Measurements from ENCODE around the gene TMEM239.
"Not testable (repeated sequence)": the region's sequence is repeated elsewhere in the genome, so short reads cannot be mapped to it uniquely, and the experiment has no call there.

TMEM239 gene

DNA sequence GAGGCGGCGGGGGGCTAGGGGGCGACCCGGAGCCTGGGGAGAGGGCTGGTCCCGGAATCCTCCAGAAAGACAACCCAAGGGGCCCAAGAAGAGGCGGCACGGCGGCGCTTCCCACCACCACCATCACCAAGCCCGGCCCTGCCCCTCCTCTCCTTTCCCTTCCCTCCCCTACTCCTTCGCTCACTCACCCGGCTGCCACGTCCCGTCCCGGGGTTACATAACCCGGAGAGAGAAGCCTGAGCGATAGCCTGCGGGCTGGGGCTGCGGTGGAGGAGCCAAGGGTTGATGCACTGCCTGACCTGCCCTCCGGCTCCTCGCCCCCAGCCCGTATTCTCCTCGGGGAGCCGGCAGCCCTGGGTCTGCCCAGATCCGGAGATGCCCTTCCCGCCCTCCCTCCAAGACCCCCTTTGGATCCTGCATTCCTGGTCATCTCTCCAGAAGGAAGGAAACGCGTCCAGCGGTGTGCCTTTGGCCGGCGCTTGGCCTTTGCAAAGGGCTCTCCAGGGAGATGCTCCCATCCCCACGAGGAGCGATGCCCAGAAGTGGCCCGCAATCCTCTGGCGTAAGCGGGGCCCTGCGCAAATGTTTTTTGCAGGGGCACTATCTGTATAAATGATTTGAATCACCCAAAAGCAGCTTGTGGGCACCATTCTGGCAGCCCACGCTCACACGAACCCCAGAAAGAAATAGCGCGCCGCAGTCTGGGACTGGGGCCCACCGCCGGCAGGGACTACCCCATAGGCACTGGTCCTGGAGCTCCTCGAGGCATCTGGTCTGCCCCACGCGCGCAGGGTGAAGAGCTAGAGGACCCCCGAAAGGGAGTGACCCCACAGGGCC is 11.1 kb upstream of the TMEM239 start:
- Histone ChIP-seq H3K27me3 (ENCODE audit: insufficient read depth, low read length) (no peaks in the 10 kb centered on the region), H3K9me3 (ENCODE audit: low read length) (no peaks in the 10 kb centered on the region), H3K36me3 (ENCODE audit: insufficient read depth, low read length) (no peaks in the 10 kb centered on the region), H3K4me1 (ENCODE audit: insufficient read depth, low read length) (peaks cover 4% of the 10 kb centered on the region), H3K4me3 (ENCODE audit: low read length) (no peak overlapping the region), H2AFZ (ENCODE audit: low read depth, low read length) (no peak overlapping the region)

DNA sequence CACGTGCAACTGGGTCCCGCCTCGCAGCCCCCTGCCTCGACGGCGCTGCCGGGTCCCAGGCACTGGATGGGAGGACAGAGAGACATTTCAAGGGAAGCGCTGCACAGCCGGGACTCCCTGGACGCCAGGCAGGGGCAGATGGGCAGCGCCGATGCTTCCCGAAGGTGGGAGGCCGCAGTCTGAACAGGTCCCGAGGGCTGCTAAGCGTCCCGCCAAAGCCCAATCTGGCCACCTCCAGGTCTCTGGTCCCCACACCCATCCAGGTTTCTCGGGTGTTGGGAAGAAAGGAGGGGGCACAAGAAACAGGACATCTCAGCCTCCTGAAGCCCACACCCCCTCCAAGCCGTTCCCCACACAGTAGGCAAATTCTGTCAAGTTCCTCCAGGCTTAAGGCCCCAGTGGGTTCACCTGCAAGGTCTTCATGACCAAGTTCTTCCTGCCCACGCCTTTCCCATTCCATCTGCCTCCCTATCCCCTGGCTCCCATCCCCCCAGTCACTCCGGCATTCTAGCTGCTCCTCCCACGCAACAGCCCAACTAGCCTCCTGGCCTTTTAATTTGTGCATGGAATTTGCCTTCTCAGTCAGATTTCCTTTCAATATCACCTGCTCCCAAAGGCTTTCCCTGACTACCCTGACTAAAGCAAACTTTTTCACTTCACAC is 10.3 kb upstream of the TMEM239 start:
- Histone ChIP-seq H3K36me3 (ENCODE audit: insufficient read depth, low read length) (no peaks in the 10 kb centered on the region), H3K4me3 (ENCODE audit: low read length) (no peak overlapping the region), H3K9me3 (ENCODE audit: low read length) (no peaks in the 10 kb centered on the region), H3K4me1 (ENCODE audit: insufficient read depth, low read length) (peaks cover 3% of the 10 kb centered on the region), H3K27me3 (ENCODE audit: insufficient read depth, low read length) (no peaks in the 10 kb centered on the region), H2AFZ (ENCODE audit: low read depth, low read length) (no peak overlapping the region)

DNA sequence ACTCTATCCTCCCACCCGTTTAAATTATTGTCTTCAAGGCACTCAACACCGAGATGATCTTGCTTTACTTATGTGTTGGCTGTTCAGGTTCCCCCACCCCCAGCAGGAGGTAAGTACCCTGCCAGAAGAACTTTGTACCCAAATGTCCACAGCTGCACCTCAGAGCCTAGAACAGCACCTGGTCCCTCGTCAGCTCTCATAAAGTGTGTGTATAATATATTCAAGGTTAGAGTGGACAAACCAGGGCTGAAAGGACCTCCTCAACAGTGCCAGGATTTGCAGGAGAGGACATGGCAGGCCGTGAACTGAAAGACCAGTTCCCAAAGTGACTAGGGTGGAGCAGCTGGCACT is 9.8 kb upstream of the TMEM239 start:
- Histone ChIP-seq H3K4me3 (ENCODE audit: low read length) (no peak overlapping the region), H3K27me3 (ENCODE audit: insufficient read depth, low read length) (no peaks in the 10 kb centered on the region), H3K4me1 (ENCODE audit: insufficient read depth, low read length) (no peaks in the 10 kb centered on the region), H3K9me3 (ENCODE audit: low read length) (no peaks in the 10 kb centered on the region), H3K36me3 (ENCODE audit: insufficient read depth, low read length) (no peaks in the 10 kb centered on the region), H2AFZ (ENCODE audit: low read depth, low read length) (no peak overlapping the region)

- no peaks in the 10 kb centered on the region for H3K27me3 ChIP-seq (ENCODE audit: insufficient read depth, low read length)
- H2AFZ ChIP-seq (ENCODE audit: low read depth, low read length) = no peak overlapping the region
- H3K9me3 ChIP-seq (ENCODE audit: low read length) = no peaks in the 10 kb centered on the region
- no peaks in the 10 kb centered on the region for H3K36me3 ChIP-seq (ENCODE audit: insufficient read depth, low read length)
- H3K4me3 ChIP-seq (ENCODE audit: low read length) = no peak overlapping the region
- H3K4me1 ChIP-seq (ENCODE audit: insufficient read depth, low read length) = no peaks in the 10 kb centered on the region
Measured at GRCh38 chr20:2807019-2807418, 9.1 kb upstream of the TMEM239 start.

DNA sequence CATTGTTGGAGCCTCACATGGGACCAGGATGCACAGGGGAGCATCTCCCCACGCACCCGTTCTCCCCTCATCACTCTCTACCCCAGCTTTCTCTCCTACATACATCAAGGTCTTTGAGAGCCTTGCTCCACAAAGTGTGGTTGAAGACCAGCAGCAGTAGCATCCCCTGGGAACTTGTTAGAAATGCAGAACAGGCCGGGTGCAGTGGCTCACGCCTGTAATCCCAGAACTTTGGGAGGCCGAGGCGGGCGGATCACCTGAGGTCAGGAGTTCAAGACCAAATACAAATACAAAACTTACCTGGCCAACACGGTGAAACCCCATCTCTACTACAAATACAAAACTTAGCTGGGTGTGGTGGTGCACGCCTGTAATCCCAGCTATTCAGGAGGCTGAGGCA is 8.2 kb upstream of the TMEM239 start:
- not testable (repeated sequence) for H2AFZ ChIP-seq (ENCODE audit: low read depth, low read length); H3K4me3 ChIP-seq (ENCODE audit: low read length); H3K27me3 ChIP-seq (ENCODE audit: insufficient read depth, low read length); H3K4me1 ChIP-seq (ENCODE audit: insufficient read depth, low read length); H3K9me3 ChIP-seq (ENCODE audit: low read length); H3K36me3 ChIP-seq (ENCODE audit: insufficient read depth, low read length)

- Histone ChIP-seq H3K9me3 (ENCODE audit: low read length) (no peaks in the 10 kb centered on the region), H3K27me3 (ENCODE audit: insufficient read depth, low read length) (no peaks in the 10 kb centered on the region), H3K4me1 (ENCODE audit: insufficient read depth, low read length) (no peaks in the 10 kb centered on the region), H3K4me3 (ENCODE audit: low read length) (no peak overlapping the region), H3K36me3 (ENCODE audit: insufficient read depth, low read length) (no peaks in the 10 kb centered on the region), H2AFZ (ENCODE audit: low read depth, low read length) (no peak overlapping the region)
Measured at GRCh38 chr20:2809690-2810089, 6.5 kb upstream of the TMEM239 start.

DNA sequence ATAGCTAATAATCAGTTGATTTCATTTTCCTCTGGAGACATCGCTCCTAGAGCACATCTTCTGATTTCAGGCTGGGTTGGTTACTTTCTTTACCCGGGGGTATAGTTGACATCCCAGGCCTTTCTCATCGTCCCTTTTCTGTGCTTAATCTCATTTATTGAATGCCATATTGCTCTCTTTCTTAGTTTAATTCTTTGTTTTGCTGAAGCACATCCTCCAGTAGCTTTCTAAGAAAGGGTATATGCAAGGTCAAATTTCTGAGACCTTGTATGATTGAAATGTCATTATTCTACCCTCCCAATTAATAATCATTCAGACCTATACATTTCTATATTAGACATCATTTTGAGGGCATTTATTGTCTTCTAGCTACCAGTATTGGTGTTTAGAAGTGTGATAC is 4.0 kb upstream of the TMEM239 start:
- Histone ChIP-seq H3K4me1 (ENCODE audit: insufficient read depth, low read length) (no peaks in the 10 kb centered on the region), H3K36me3 (ENCODE audit: insufficient read depth, low read length) (no peaks in the 10 kb centered on the region), H3K9me3 (ENCODE audit: low read length) (no peaks in the 10 kb centered on the region)

GRCh38 chr20:2814076-2814475 is 2.1 kb upstream of the TMEM239 start:
- Histone ChIP-seq H3K4me3 (ENCODE audit: low read length) (no peak overlapping the region), H3K27me3 (ENCODE audit: insufficient read depth, low read length) (peaks cover 10% of the 10 kb centered on the region), H3K36me3 (ENCODE audit: insufficient read depth, low read length) (no peaks in the 10 kb centered on the region), H3K9me3 (ENCODE audit: low read length) (no peaks in the 10 kb centered on the region), H2AFZ (ENCODE audit: low read depth, low read length) (no peak overlapping the region), H3K4me1 (ENCODE audit: insufficient read depth, low read length) (no peaks in the 10 kb centered on the region)

More for the DNA sequence above, 4.0 kb upstream of the TMEM239 start:
- Histone ChIP-seq H3K4me3 (ENCODE audit: low read length) (no peak overlapping the region), H2AFZ (ENCODE audit: low read depth, low read length) (no peak overlapping the region), H3K27me3 (ENCODE audit: insufficient read depth, low read length) (peaks cover 2% of the 10 kb centered on the region)

DNA sequence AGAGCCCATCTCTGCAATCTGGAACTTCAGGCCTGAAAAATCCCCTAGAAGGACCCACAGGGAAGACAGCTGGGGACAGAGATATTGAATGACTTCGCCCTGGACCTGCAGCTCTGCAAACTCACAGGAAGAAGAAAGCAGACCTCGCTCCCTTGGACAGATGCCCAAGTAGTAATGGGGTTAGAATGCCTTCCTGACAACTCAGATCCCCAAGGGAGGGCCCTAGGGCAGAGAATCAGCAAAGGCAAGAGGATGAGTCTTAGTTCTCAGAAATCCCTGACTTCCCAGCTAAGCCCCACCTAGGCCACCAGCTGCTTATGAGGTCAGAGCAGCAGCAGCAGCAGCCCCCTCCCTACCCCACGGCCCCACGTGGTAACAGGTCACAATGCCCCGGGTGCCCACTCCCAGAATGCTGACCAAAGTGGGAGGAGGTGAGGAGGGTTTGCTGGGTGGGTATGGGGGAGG is 1.5 kb upstream of the TMEM239 start, which contains the start of gene C20orf141:
TSS of gene C20orf141 (plus strand) at position 401 of the 465 bp plus-strand sequence. CDS start 198 bp downstream, outside the sequence.
- Histone ChIP-seq H3K4me1 (ENCODE audit: insufficient read depth, low read length) (no peaks in the 10 kb centered on the region), H3K36me3 (ENCODE audit: insufficient read depth, low read length) (no peaks in the 10 kb centered on the region), H3K27me3 (ENCODE audit: insufficient read depth, low read length) (peaks cover 12% of the 10 kb centered on the region), H3K4me3 (ENCODE audit: low read length) (no peak within 1 kb of the TSS), H2AFZ (ENCODE audit: low read depth, low read length) (no peak within 1 kb of the TSS), H3K9me3 (ENCODE audit: low read length) (no peaks in the 10 kb centered on the region)

DNA sequence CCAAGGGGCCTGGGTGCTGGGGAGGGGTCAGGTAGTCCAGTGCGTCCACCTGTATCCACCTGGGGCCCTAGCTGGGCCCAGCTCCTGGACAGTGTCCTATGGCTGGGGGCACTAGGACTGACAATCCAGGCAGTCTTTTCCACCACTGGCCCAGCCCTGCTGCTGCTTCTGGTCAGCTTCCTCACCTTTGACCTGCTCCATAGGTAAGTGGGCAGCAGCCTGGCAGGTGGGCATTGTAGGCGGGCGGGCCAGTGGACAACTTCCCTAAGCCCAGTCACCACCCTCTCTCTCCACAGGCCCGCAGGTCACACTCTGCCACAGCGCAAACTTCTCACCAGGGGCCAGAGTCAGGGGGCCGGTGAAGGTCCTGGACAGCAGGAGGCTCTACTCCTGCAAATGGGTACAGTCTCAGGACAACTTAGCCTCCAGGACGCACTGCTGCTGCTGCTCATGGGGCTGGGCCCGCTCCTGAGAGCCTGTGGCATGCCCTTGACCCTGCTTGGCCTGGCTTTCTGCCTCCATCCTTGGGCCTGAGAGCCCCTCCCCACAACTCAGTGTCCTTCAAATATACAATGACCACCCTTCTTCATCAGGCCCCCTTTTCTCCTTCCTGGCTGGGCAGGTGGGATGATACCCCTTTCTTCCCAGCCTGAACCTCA is 793 bp upstream of the TMEM239 start:
- peaks cover 19% of the 10 kb centered on the region for H3K27me3 ChIP-seq (ENCODE audit: insufficient read depth, low read length)
- no peaks in the 10 kb centered on the region for H3K36me3 ChIP-seq (ENCODE audit: insufficient read depth, low read length)
- no peaks in the 10 kb centered on the region for H3K9me3 ChIP-seq (ENCODE audit: low read length)
- no peaks in the 10 kb centered on the region for H3K4me1 ChIP-seq (ENCODE audit: insufficient read depth, low read length)
- H3K4me3 ChIP-seq (ENCODE audit: low read length) = no peak overlapping the region
- H2AFZ ChIP-seq (ENCODE audit: low read depth, low read length) = no peak overlapping the region

GRCh38 chr20:2816583-2817340 is 598 bp downstream of the TMEM239 start:
- Histone ChIP-seq H3K4me3 (ENCODE audit: low read length) (no peak overlapping the region), H2AFZ (ENCODE audit: low read depth, low read length) (no peak overlapping the region), H3K27me3 (ENCODE audit: insufficient read depth, low read length) (peaks cover 31% of the 10 kb centered on the region), H3K9me3 (ENCODE audit: low read length) (peaks cover 2% of the 10 kb centered on the region), H3K36me3 (ENCODE audit: insufficient read depth, low read length) (no peaks in the 10 kb centered on the region), H3K4me1 (ENCODE audit: insufficient read depth, low read length) (no peaks in the 10 kb centered on the region)

- Histone ChIP-seq H3K9me3 (ENCODE audit: low read length) (peaks cover 2% of the 10 kb centered on the region), H3K4me1 (ENCODE audit: insufficient read depth, low read length) (no peaks in the 10 kb centered on the region), H3K27me3 (ENCODE audit: insufficient read depth, low read length) (peaks cover 34% of the 10 kb centered on the region), H3K4me3 (ENCODE audit: low read length) (no peak overlapping the region), H2AFZ (ENCODE audit: low read depth, low read length) (no peak overlapping the region), H3K36me3 (ENCODE audit: insufficient read depth, low read length) (no peaks in the 10 kb centered on the region)
Measured at GRCh38 chr20:2817341-2817726, 1.2 kb downstream of the TMEM239 start.
